8988T (cell line): ENCODE data around the gene SMAP1.

ENCODE experiments used
- DNase-seq: peaks from one replicate; pipeline ENCODE4 v3.0.0; 2011

The SMAP1 gene

GRCh38 chr6:70844301-70844700 lies 176.6 kb downstream of the SMAP1 start:
- no peak for DNase-seq

DNA sequence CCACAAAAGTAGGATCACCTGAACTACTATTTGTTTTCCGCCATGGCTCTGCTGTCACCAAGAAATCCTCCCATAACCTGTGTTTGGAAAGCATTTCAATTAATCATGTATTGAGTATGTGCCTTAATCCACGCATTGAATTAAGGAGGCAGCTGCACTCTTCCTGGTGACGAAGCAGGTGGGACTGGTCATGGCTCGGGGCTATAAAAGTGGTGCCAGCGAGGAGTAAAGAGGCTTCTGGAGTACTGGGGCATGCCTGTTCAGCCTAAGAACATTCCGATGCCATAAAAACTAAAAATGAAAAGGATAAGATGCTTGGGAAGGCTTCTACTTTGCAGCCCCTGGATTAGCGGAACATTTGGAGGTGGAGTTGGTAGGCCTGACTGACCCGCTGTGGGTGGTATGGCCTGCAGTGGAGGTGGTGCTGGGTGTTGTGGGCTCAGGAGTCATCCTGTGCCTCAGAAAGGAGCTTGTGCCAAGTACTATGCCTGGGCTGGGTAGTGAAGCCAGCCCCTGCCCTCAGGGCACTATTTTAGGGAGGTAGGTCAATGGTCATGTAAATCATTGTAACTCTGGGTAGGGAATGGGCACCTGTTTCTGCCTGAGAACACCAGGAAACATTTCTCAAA lies 178.6 kb downstream of the SMAP1 start:
- DNase-seq = no peak

- DNase-seq = no peak
Observed at GRCh38 chr6:70847106-70848084, 179.7 kb downstream of the SMAP1 start.

DNA sequence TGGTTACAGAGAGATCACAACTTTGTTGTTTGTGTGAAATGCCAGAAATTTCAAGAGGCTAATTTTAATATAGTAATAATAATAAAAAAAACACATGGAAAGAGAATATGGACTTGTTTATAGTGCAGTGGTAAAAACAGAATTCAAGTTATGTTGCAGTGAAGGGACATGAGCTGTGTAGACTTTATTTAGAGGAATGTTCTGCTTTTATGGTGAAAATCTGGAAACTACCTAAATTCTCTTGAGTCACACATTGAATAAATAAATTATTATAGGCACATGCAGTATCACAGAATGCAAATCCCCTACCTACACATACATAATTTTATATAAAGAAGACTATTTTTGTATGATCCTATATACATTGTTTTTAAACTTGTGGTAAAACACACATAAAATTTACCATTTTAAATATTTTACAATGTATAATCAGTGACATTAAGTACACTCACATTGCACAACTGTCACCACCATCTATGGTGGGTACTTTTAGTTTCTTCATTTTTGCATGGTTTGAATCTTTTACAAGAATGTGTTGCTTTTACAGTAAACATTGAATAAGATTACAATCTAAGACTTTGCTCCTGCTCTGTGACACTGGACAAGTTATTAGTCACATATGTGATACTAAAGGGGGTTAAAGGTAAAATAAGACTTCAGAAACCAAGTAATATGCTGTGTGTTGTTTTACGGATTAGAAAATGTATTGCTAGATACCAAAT lies 181.8 kb downstream of the SMAP1 start:
- DNase-seq = no peak

- no peak for DNase-seq
Observed at GRCh38 chr6:70852667-70853246, 185.1 kb downstream of the SMAP1 start.

- no peak for DNase-seq
Observed at GRCh38 chr6:70857387-70858077, 189.8 kb downstream of the SMAP1 start.

- DNase-seq = no peak
Observed at GRCh38 chr6:70860045-70860444, 192.4 kb downstream of the SMAP1 start.

GRCh38 chr6:70860920-70861319 lies 193.2 kb downstream of the SMAP1 start:
- DNase-seq = no peak

GRCh38 chr6:70863343-70863742 lies 195.7 kb downstream of the SMAP1 start:
- no peak for DNase-seq

GRCh38 chr6:70864401-70864800 lies 196.7 kb downstream of the SMAP1 start:
- no peak for DNase-seq

- no peak for DNase-seq
Observed at GRCh38 chr6:70872469-70872868, 204.8 kb downstream of the SMAP1 start.

DNA sequence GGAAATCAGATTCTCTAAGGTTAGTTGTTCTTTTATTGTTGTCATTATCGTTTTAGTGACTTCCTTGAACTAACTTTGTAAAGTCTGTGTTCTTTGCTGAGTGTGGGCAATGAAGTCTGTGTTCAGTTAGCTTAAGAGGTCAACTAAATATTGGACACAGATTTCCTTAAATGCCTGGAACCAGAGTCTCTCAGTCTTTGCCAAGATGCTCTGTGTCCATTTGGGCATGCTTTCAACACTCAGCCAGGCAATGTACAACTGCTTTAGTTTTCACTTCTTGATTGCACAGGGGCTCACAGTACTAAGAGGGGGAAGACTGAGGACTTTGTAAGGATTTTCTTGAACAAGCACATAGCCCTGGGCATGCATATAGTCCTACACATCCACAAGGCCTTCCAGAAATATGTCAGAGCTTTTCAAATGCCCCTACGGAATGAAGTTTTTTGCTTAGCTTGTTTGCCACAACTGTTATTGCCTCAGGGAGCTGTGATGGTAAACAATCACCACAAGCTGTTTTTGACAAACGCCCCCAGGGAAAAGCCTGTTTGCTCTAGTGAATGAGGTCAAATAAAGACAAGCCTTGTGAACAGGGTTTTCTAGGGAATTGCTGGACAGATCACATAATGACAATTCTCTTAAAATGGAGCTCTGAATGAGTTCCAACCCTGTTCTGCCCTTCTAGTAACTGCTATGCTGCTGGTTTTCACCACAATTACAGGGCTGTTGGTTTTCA lies 206.7 kb downstream of the SMAP1 start:
- no peak for DNase-seq

DNA sequence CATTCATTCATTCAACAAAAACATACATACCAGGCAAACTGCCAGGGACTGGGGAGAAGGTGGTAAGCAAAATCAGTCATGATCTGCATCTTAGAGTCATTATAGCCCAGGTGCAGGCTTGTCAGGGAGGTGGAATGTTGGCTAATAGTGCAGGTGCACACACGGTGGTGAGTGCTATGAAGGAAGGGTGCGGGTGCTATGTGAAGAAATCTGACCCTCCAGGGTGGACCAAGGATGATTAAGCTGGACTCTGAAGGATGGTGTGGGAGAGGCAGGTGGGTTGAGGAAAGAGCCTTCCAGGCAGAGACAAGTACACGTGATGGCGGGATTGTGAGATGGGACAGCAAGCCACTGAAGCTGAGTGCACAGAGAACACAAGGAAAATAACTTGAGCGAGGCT lies 211.8 kb downstream of the SMAP1 start:
- no peak for DNase-seq

- DNase-seq = peak; percentile 59
Observed at GRCh38 chr6:70884074-70884983, 216.6 kb downstream of the SMAP1 start.

DNA sequence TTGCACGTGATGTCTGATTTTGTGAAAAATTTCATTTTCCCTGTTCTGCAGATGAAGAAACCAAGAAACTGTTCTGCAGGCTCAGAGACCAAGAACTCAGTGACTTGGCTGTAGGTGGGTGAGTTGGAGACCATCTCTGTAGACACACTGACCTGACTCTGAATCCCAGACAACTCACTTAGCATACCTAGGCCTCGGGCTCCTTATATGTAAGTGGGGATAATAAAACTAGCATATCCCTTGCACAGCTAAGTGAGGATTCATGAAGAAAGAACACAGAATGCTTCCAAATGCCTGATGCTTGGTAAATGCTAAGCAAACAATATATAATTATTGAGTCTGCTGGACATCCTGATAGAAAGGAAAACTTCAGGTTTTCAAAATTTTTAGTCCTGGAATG lies 218.4 kb downstream of the SMAP1 start:
- no peak for DNase-seq

DNA sequence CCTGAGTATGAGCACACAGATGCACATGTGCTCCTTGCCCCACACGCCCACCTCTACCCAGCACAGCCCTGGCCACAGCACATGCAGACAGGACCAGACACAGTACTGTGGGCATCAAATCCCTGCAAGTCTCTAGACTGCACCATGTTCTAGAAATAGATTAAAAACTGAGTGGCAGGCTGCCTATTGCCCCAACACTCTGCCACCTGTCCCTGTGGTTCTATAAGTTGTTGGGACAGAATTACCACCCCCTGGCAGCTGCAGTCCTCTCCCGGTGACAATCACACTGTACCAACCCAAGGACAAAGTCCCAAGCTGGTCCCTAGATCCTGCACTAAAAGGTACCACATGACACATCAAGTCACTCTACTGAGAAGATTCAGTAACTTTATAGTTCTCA lies 219.0 kb downstream of the SMAP1 start:
- DNase-seq = no peak

- DNase-seq = no peak
Observed at GRCh38 chr6:70889270-70889669, 221.6 kb downstream of the SMAP1 start.

- no peak for DNase-seq
Observed at GRCh38 chr6:70894001-70894400, 226.3 kb downstream of the SMAP1 start.

- DNase-seq = no peak
Observed at GRCh38 chr6:70900047-70900446, 232.4 kb downstream of the SMAP1 start.

- DNase-seq = no peak
Observed at GRCh38 chr6:70901324-70901723, 233.6 kb downstream of the SMAP1 start.
